Left renal cortex interstitium (tissue), 4 donors: ENCODE results near the gene WFIKKN2. TPM values are rescaled to one million over a fixed set of nuclear protein-coding genes. Genes with fewer than 3 reads are reported as not detected.

Experiments used
- DNase-seq, 4 donors: peaks; one replicate each; pipeline ENCODE4 v3.0.0-alpha.2; 2013; ENCODE audit warnings: low read depth in 4 of 4, low spot score in 2 of 4, missing footprints in 1 of 4
- polyA plus RNA-seq, 4 donors: library from polyadenylated mRNA; unstranded; fragments of 120-200 nt; gene quantifications; one replicate each; pipeline ENCODE4 v1.2.1, GENCODE V29; 2013; ENCODE audit not compliant: insufficient read length in 4 of 4

WFIKKN2 gene
- polyA plus RNA-seq, 4 donors, result 0.74 to 2.3 (median 1.1) TPM

- DNase-seq, result no peak
Measured at GRCh38 chr17:50833510-50834428, 1.6 kb upstream of the WFIKKN2 start.

GRCh38 chr17:50834429-50835300 lies 721 bp upstream of the WFIKKN2 start:
- peak in 1 of 4 donors; percentile 34 for DNase-seq

GRCh38 chr17:50836826-50837225 lies 1.4 kb downstream of the WFIKKN2 start:
- DNase-seq, result no peak

GRCh38 chr17:50837286-50837979 lies 2.0 kb downstream of the WFIKKN2 start:
- no peak for DNase-seq

- no peak for DNase-seq
Measured at GRCh38 chr17:50837980-50838954, 2.9 kb downstream of the WFIKKN2 start.

GRCh38 chr17:50839591-50840310 lies 4.4 kb downstream of the WFIKKN2 start:
- no peak for DNase-seq

- DNase-seq, result no peak
Measured at GRCh38 chr17:50840311-50840851, 5.0 kb downstream of the WFIKKN2 start.

- DNase-seq, result no peak
Measured at GRCh38 chr17:50841277-50841948, 6.0 kb downstream of the WFIKKN2 start.

- peak in 1 of 4 donors; percentile 66 for DNase-seq
Measured at GRCh38 chr17:50841949-50842354, 6.6 kb downstream of the WFIKKN2 start.

- no peak for DNase-seq
Measured at GRCh38 chr17:50842506-50843149, 7.2 kb downstream of the WFIKKN2 start.

- DNase-seq, result no peak
Measured at GRCh38 chr17:50843150-50843905, 7.9 kb downstream of the WFIKKN2 start.

GRCh38 chr17:50844117-50844700 lies 8.8 kb downstream of the WFIKKN2 start:
- DNase-seq, result no peak

GRCh38 chr17:50845240-50846147 lies 10.1 kb downstream of the WFIKKN2 start:
- no peak for DNase-seq

- no peak for DNase-seq
Measured at GRCh38 chr17:50847566-50847965, 12.2 kb downstream of the WFIKKN2 start.

- DNase-seq, result no peak
Measured at GRCh38 chr17:50848039-50848438, 12.7 kb downstream of the WFIKKN2 start.
